Measurements from ENCODE around the gene CTXND1. TPM values are rescaled to one million over a fixed set of nuclear protein-coding genes. Genes with fewer than 3 reads are reported as not detected.

Gene CTXND1
- polyA plus RNA-seq, 3 donors: not detected

GRCh38 chr15:80161468-80162016, 90.5 kb downstream of the CTXND1 start:
- H3K27me3 Mint-ChIP-seq (ENCODE audit: low read depth in 3 of 3): peaks cover 0 to 3% (median 0%) of the 10 kb centered on the region in 3 donors
- H3K9ac ChIP-seq (ENCODE audit: insufficient read depth, low read length, poor library complexity, severe bottlenecking): no peak overlapping the region
- no peaks in the 10 kb centered on the region for H4K20me1 ChIP-seq (ENCODE audit: insufficient read depth, low read length)
- no peak for DNase-seq
- H3K4me3 Mint-ChIP-seq: no peak overlapping the region
- no peak for TF ChIP-seq CTCF (IDR thresholded peaks at IDR 0.05)
- H3K9me3 ChIP-seq (replicated peaks in 1 of 2; ENCODE audit: control insufficient read depth in 1 of 2, insufficient read depth in 1 of 2, low read length in 2 of 2): no peaks in the 10 kb centered on the region
- peaks cover 0 to 6% (median 1%) of the 10 kb centered on the region in 7 donors for H3K9me3 Mint-ChIP-seq
- no peak overlapping the region for H3K4me2 ChIP-seq (replicated peaks; ENCODE audit: extremely low read depth, low read length, poor library complexity, severe bottlenecking)
- H3K4me1 Mint-ChIP-seq: peaks cover 37% of the 10 kb centered on the region
- H3K4me3 ChIP-seq (replicated peaks in 1 of 3; ENCODE audit: low read depth in 2 of 3, low read length in 3 of 3): no peak overlapping the region
- peaks cover 0 to 28% of the 10 kb centered on the region in 2 donors for H3K36me3 ChIP-seq (replicated peaks in 1 of 2; ENCODE audit: control insufficient read depth in 1 of 2, insufficient read depth in 2 of 2, low read length in 2 of 2)
- peak overlapping the region; percentile 79 to 89 for H3K27ac ChIP-seq (ENCODE audit: low read depth in 1 of 2, low read length in 2 of 2)
- H3K27me3 ChIP-seq (ENCODE audit: control insufficient read depth in 2 of 2, insufficient read depth in 2 of 2, low read length in 2 of 2): no peaks in the 10 kb centered on the region
- H3K4me1 ChIP-seq (ENCODE audit: control insufficient read depth in 1 of 2, insufficient read depth in 2 of 2, low read length in 2 of 2): peaks cover 33 to 38% of the 10 kb centered on the region in 2 donors
- peak overlapping the region; percentile 85 to 94 (median 91) for H3K27ac Mint-ChIP-seq
- H3K36me3 Mint-ChIP-seq: peaks cover 37 to 49% of the 10 kb centered on the region in 2 donors
- no peak overlapping the region for H2AFZ ChIP-seq (ENCODE audit: insufficient read depth, low read depth, low read length, poor library complexity, severe bottlenecking)
- WGBS (ENCODE audit: insufficient coverage): 94% methylated on average over 6 of the region's 6 CpGs
- intact Hi-C loops (cut with micrococcal nuclease): loop anchor here in 1 of 2 donors (5.0 kb wide), 1 partner anchor 104 kb away; the partner anchor contains the start of gene ZFAND6
- H3K79me2 ChIP-seq (ENCODE audit: insufficient read depth, low read length): peaks cover 7% of the 10 kb centered on the region

DNA sequence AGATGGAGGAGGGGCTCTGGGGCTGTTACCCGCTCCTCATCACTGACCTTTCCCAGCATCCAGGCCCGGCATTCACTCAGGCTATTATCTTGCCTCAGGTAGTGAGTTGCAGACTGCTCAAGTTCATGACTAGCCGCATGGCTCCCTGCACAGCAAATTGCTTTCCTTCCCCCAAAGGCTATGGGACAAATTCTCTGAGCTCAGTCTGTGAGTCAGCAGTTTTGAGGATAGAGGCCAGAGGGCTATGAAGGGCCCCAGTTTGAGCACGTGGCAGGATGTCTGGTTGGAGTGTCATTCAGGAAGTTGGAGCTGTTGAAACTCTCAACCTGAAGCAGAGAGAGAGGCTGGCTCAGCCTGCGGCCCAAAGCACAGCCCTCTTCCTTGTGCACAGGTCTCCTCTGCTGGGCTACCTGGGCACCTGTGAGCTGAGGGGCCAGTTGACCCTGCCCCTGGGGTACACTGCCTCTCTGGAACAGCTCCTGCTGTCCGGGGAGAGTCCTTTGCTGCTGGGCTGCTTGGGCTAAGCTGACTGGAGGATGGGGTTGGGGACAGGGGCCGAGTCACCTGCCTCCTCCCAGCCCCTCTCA, 91.3 kb downstream of the CTXND1 start:
- no peaks in the 10 kb centered on the region for H3K9me3 ChIP-seq (replicated peaks in 1 of 2; ENCODE audit: control insufficient read depth in 1 of 2, insufficient read depth in 1 of 2, low read length in 2 of 2)
- Mint-ChIP-seq H3K36me3 (peaks cover 37 to 49% of the 10 kb centered on the region in 2 donors), H3K9me3 (peaks cover 0 to 6% (median 1%) of the 10 kb centered on the region in 7 donors), H3K4me3 (peak overlapping the region in 1 of 2 donors; percentile 37), H3K4me1 (peaks cover 44% of the 10 kb centered on the region), H3K27ac (peak overlapping the region; percentile 85 to 94 (median 91)), H3K27me3 (ENCODE audit: low read depth in 3 of 3) (peaks cover 0 to 3% (median 0%) of the 10 kb centered on the region in 3 donors)
- peak overlapping the region; percentile 46 for H3K4me2 ChIP-seq (replicated peaks; ENCODE audit: extremely low read depth, low read length, poor library complexity, severe bottlenecking)
- peaks cover 0 to 28% of the 10 kb centered on the region in 2 donors for H3K36me3 ChIP-seq (replicated peaks in 1 of 2; ENCODE audit: control insufficient read depth in 1 of 2, insufficient read depth in 2 of 2, low read length in 2 of 2)
- WGBS (ENCODE audit: insufficient coverage): 3% methylated on average over 3 of the region's 7 CpGs
- no peaks in the 10 kb centered on the region for H4K20me1 ChIP-seq (ENCODE audit: insufficient read depth, low read length)
- H3K79me2 ChIP-seq (ENCODE audit: insufficient read depth, low read length): peaks cover 10% of the 10 kb centered on the region
- no peak for TF ChIP-seq CTCF (IDR thresholded peaks at IDR 0.05)
- peaks cover 42 to 47% of the 10 kb centered on the region in 2 donors for H3K4me1 ChIP-seq (ENCODE audit: control insufficient read depth in 1 of 2, insufficient read depth in 2 of 2, low read length in 2 of 2)
- peak overlapping the region; percentile 79 for H2AFZ ChIP-seq (ENCODE audit: insufficient read depth, low read depth, low read length, poor library complexity, severe bottlenecking)
- peak overlapping the region in 1 of 3 experiments; percentile 21 for H3K4me3 ChIP-seq (replicated peaks in 1 of 3; ENCODE audit: low read depth in 2 of 3, low read length in 3 of 3)
- peak; percentile 92 to 96 (median 94) for DNase-seq
- no peaks in the 10 kb centered on the region for H3K27me3 ChIP-seq (ENCODE audit: control insufficient read depth in 2 of 2, insufficient read depth in 2 of 2, low read length in 2 of 2)
- H3K9ac ChIP-seq (ENCODE audit: insufficient read depth, low read length, poor library complexity, severe bottlenecking): peak overlapping the region; percentile 51
- intact Hi-C loops (cut with micrococcal nuclease): loop anchor here in 1 of 2 donors (5.0 kb wide), 1 partner anchor 103 kb away; the partner anchor contains the start of gene ZFAND6
- H3K27ac ChIP-seq (ENCODE audit: low read depth in 1 of 2, low read length in 2 of 2): peak overlapping the region; percentile 79 to 89
